Activated CD8-positive, alpha-beta memory T cell treated with anti-CD3 and anti-CD28 coated beads for 36 hours (primary cell): ENCODE data around the gene MELK. TPM values are rescaled to one million over a fixed set of nuclear protein-coding genes. Genes with fewer than 3 reads are reported as not detected.
"Not testable (repeated sequence)": the region's sequence is repeated elsewhere in the genome, so short reads cannot be mapped to it uniquely, and the experiment has no call there.

ENCODE experiments used
- CTCF ChIA-PET: fragments of 350-600 bp; sonication (Branson Sonifier 250); formaldehyde crosslinking; loops from one replicate; lab custom pipeline; 2021; ENCODE audit warnings: antibody characterized with exemption; lab: Charles Lee
- POLR2A ChIA-PET: fragments of 350-600 bp; sonication (Branson Sonifier 250); formaldehyde crosslinking; loops from one replicate; lab custom pipeline; 2021; ENCODE audit warnings: antibody characterized with exemption; lab: Charles Lee
- total RNA-seq, 2 experiments: library from RNA; stranded (reverse); gene quantifications; one replicate each; pipeline ENCODE4 v1.2.3, GENCODE V29; 2021

The MELK gene
- total RNA-seq, 2 experiments from 2014 or later, result 57.7 to 59.2 TPM

DNA sequence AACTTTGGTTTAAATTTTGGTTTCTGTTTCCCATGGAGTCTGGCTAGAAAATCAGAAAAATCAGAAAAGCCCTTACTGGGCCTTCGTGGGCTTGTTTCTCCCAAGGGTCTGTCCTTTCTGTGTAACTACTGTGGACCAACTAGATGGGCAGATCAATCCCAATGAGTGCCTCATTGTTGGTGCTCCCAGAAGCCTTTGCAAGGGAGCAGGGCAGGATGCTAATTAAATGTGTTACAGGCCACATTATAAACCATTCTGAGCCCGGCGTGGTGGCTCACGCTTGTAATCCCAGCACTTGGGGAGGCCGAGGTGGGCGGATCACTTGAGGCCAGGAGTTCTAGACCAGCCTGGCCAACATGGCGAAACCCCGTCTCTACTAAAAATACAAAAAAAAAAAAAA is 1.4 kb downstream of the MELK start:
- CTCF ChIA-PET, result interaction anchor here (1.1 to 1.8 kb wide), 2 partner anchors 17 to 167 kb away, joined by 3 read pairs; no protein-coding TSS in a partner anchor
- POLR2A ChIA-PET, result not testable (repeated sequence)

- ChIA-PET CTCF (interaction anchor here (1.5 to 1.8 kb wide), 2 partner anchors 153 to 168 kb away, joined by 3 read pairs; no protein-coding TSS in a partner anchor), POLR2A (interaction anchor here (0.5 kb wide), 1 partner anchor 25 kb away, joined by 3 read pairs; no protein-coding TSS in a partner anchor)
Observed at GRCh38 chr9:36575411-36575882, 2.8 kb downstream of the MELK start.

- POLR2A ChIA-PET, result interaction anchor here (1.4 kb wide), 1 partner anchor 90 kb away, joined by 3 read pairs; no protein-coding TSS in a partner anchor
- CTCF ChIA-PET, result interaction anchor here (0.6 kb wide), 1 partner anchor 28 kb away, joined by 3 read pairs; no protein-coding TSS in a partner anchor
Observed at GRCh38 chr9:36576866-36577265, 4.2 kb downstream of the MELK start.

DNA sequence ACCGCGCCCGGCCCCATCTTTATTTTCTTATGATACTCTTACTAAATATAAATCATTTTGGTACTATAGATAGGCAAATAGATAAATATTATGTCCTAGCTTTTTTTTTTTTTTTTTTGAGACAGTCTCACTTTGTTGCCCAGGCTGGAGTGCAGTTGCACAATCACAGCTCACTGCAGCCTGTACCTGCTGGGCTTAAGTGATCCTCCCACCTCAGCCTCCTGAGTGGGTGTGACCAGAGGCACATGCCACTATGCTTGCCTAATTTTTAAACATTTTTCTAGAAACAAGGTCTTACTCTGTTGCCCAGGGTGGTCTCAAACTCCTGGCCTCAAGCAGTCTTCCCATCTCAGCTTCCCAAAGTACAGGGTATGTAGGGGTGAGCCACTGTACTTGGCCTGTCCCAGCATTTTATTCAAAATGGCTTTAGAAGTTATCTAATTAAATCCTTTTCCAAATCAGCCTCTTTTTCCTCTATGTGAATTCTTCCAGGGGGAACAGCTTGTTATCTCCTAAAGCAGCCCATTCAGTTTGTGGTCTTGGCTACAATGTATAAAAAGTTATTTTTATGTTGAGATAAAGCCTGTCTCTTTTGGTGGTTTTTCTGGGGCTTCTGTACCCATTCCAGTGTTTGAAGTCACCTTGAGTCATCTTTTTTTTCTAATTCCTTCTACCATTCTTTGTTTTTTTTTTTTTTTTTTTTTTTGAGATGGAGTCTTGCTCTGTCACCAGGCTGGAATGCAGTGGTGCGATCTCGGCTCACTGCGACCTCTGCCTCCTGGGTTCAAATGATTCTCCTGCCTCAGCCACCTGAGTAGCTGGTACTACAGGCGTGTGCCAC is 12.1 kb downstream of the MELK start:
- ChIA-PET POLR2A (interaction anchor here (0.6 kb wide), 1 partner anchor 52 kb away, joined by 7 read pairs; no protein-coding TSS in a partner anchor), CTCF (interaction anchor here (0.7 kb wide), 1 partner anchor 398 kb away, joined by 5 read pairs; no protein-coding TSS in a partner anchor)

DNA sequence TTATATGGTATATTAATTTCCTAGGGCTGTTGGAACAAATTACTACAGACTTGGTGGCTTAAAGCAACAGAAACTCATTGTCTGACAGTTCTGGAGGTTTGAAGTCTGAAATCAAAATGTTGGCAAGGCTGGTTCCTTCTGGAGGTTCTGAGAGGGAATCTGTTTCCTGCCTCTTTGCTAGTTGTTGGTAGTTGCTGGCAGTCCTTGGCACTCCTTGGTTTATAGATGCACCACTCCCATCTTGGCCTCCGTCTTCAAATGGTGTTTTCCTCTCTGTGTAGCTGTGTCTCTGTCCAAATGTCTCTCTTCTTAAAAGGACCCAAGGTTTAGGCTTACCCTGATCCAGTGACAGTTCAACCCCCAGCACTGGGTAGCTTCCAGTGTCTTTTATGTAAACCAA is 17.5 kb downstream of the MELK start:
- ChIA-PET CTCF (interaction anchor here (0.6 kb wide), 1 partner anchor 9 kb away, joined by 3 read pairs; no protein-coding TSS in a partner anchor), POLR2A (no interaction called here)

GRCh38 chr9:36592801-36593583 is 20.3 kb downstream of the MELK start:
- ChIA-PET CTCF (no interaction called here), POLR2A (no interaction called here)

GRCh38 chr9:36594213-36594612 is 21.5 kb downstream of the MELK start:
- ChIA-PET CTCF (no interaction called here), POLR2A (no interaction called here)

- CTCF ChIA-PET, result interaction anchor here (1.0 kb wide), 1 partner anchor 131 kb away, joined by 5 read pairs; no protein-coding TSS in a partner anchor
- POLR2A ChIA-PET, result no interaction called here
Observed at GRCh38 chr9:36597412-36598178, 24.9 kb downstream of the MELK start.

DNA sequence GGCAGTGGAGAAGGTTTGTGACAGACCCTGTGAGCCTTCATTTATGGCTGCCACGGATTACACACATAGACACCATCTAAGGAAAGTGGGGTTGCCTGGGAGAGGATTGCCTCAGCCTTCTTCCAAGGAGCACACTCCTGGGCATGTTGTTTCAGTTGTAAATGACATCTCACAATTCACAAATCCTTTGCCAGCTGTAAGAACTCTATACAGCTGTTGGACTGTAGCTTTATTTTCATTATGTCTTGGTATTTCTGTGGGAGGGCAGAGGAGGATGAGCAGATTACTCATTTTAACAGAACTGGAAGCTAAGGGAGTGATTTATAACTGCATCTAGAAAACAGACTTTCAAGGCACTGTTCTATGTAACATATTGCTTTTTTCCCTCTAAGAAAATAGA is 25.6 kb downstream of the MELK start:
- POLR2A ChIA-PET, result no interaction called here
- CTCF ChIA-PET, result interaction anchor here (1.0 to 1.6 kb wide), 2 partner anchors 130 to 131 kb away, joined by 4 to 5 read pairs; no protein-coding TSS in a partner anchor

DNA sequence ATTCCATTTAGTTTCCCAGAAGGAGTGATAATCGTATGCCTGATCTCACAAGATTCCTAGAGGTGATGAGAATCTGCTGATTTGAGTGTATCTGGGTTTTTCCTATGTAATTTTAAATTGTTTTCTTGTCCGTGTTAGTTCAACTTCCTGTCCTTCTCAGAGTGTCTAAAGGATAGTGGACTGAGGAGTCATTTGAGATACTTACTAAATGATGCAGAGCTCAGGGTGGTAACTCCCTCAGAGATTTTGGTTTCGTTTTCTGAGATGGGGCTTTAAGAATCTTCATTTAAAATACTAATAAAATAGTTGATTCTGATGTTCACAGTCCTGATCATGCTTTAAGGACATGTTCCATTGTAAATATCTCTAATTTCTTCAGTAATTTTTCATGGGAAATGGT is 30.3 kb downstream of the MELK start:
- CTCF ChIA-PET, result interaction anchor here (0.9 kb wide), 1 partner anchor 139 kb away, joined by 4 read pairs; no protein-coding TSS in a partner anchor
- POLR2A ChIA-PET, result no interaction called here

DNA sequence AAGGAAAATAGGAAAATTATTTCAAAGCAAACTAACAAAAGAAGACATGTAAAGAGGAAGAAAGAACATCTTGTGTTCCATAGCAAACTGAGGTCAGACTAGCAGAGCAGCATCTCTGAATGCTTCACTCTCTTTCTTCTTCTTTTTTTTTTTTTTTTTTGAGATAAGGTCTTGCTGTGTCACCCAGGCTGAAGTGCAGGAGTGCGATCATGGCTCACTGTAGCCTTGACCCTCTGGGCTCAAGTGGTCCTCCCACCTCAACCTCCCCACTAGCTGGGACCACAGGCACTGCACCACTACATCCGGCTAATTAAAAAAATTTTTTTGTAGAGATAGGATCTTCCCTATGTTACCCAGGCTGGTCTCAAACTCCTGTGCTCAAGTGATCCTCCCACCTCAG is 36.6 kb downstream of the MELK start:
- CTCF ChIA-PET, result interaction anchor here (0.5 to 0.6 kb wide), 2 partner anchors 145 to 148 kb away, joined by 3 read pairs; no protein-coding TSS in a partner anchor
- POLR2A ChIA-PET, result no interaction called here

DNA sequence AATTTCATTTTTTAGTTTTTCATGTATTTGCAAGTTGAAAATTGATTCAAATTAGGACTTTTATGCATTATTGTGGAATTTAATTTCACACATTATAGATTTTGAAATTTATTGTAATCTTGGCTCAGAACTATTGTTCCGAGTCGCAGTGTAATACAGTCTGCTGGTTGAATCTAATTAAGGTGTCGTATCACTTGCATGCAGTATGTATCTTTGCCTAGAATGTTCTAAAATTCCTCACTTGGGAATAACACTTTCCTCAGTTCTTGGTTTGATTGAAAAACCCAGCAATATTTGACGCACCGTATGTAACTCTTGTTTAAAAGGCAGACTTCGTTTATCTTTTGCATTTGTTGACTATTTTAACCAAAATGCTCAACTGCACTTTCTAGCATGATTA is 49.4 kb downstream of the MELK start:
- POLR2A ChIA-PET, result no interaction called here
- CTCF ChIA-PET, result no interaction called here

GRCh38 chr9:36623280-36623679 is 50.6 kb downstream of the MELK start:
- POLR2A ChIA-PET, result no interaction called here
- CTCF ChIA-PET, result interaction anchor here (0.7 to 0.9 kb wide), 2 partner anchors 10 to 105 kb away, joined by 3 read pairs; no protein-coding TSS in a partner anchor

- CTCF ChIA-PET, result no interaction called here
Observed at GRCh38 chr9:36625006-36625615, 52.4 kb downstream of the MELK start.

GRCh38 chr9:36632892-36633291 is 60.2 kb downstream of the MELK start:
- ChIA-PET POLR2A (no interaction called here), CTCF (interaction anchor here (0.5 to 1.5 kb wide), 4 partner anchors 9 to 98 kb away, joined by 3 to 7 read pairs (median 3); no protein-coding TSS in a partner anchor)

More at GRCh38 chr9:36625006-36625615, 52.4 kb downstream of the MELK start:
- POLR2A ChIA-PET, result no interaction called here

GRCh38 chr9:36637491-36638270 is 65.0 kb downstream of the MELK start:
- POLR2A ChIA-PET, result no interaction called here
- CTCF ChIA-PET, result interaction anchor here (1.1 kb wide), 1 partner anchor 92 kb away, joined by 6 read pairs; no protein-coding TSS in a partner anchor

- ChIA-PET CTCF (no interaction called here), POLR2A (no interaction called here)
Observed at GRCh38 chr9:36640771-36641381, 68.2 kb downstream of the MELK start.
